Lower leg skin (tissue), 3 donors: ENCODE measurements around the gene C16orf78.

ENCODE experiments used
- CTCF ChIP-seq, 3 donors: fragments of 450-650 bp; IDR thresholded peaks; one replicate each; pipeline ENCODE4 v1.5.1; 2016; ENCODE audit warnings: antibody characterized with exemption in 3 of 3, mild to moderate bottlenecking in 3 of 3, moderate library complexity in 2 of 3
- POLR2A ChIP-seq, 2 donors: fragments of 450-650 bp; IDR thresholded peaks; one replicate each; pipeline ENCODE4 v1.6.1; 2016 to 2017; ENCODE audit warnings: antibody characterized with exemption in 2 of 2, mild to moderate bottlenecking in 1 of 2, moderate library complexity in 1 of 2

GRCh38 chr16:49342336-49343265 lies 31.0 kb upstream of the C16orf78 start:
- TF ChIP-seq CTCF (IDR thresholded peaks at IDR 0.05) = no peak
- TF ChIP-seq POLR2A (IDR thresholded peaks at IDR 0.05) = no peak
